ENCODE data around the gene AKNA. TPM values are rescaled to one million over a fixed set of nuclear protein-coding genes. Genes with fewer than 3 reads are reported as not detected.

Gene AKNA
- total and polyA plus RNA-seq, 2 of the 8 experiments (the other 6 are each of a cell fraction or from before 2014, with no cell fraction given) = 21.0 to 27.4 TPM

DNA sequence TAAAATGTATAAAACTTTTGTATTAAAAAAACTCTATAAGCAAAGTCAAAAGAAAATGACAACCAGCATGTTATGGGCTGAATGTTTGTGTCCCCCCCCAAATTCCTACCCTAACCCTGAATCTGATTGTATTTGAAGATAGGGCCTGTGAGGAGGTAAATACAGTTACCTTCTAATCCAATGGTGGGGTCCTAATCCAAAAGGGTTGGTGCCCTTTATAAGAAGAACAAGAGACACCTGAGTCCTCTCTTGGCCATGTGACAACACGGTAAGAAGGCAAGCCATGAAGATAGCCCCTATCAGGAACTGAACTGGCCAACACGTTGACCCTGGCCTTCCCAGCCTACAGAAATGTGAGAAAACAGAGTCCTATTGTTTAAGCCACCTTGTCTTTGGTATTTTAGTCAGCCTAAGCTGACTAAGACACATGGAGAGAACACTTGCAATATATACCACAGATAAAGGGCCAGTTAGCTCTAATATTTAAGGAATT lies 49.7 kb upstream of the AKNA start:
- H3K27me3 ChIP-seq (replicated peaks in 1 of 4; ENCODE audit: control insufficient read depth in 3 of 4, extremely low read depth in 1 of 4, insufficient read depth in 3 of 4, low read length in 3 of 4) = no peaks in the 10 kb centered on the region
- H3K4me3 ChIP-seq (ENCODE audit: extremely low read depth in 1 of 4, insufficient read depth in 2 of 4, low read depth in 3 of 4, low read length in 4 of 4) = no peak overlapping the region
- no peak overlapping the region for H3K9ac ChIP-seq (replicated peaks in 1 of 4; ENCODE audit: extremely low read depth in 1 of 4, low read depth in 3 of 4, low read length in 3 of 4)
- H2BK5ac ChIP-seq (ENCODE audit: low read depth, low read length) = no peak overlapping the region
- no peak overlapping the region for H3K56ac ChIP-seq (replicated peaks; ENCODE audit: insufficient read length, low read depth, low read length)
- H3K9me3 ChIP-seq (ENCODE audit: insufficient read depth in 2 of 2, low read depth in 1 of 2, low read length in 1 of 2) = no peaks in the 10 kb centered on the region
- no peak overlapping the region for H3K23ac ChIP-seq (ENCODE audit: insufficient read length)
- no peak overlapping the region for H3K4ac ChIP-seq (replicated peaks; ENCODE audit: insufficient read length, low read depth, low read length)
- H4K8ac ChIP-seq (ENCODE audit: extremely low read depth, insufficient read depth, low read length) = no peak overlapping the region
- no peaks in the 10 kb centered on the region for H3K79me1 ChIP-seq (ENCODE audit: low read depth, low read length)
- CTCF ChIA-PET (ENCODE audit: partially characterized antibody) = interaction anchor here (0.7 to 22.5 kb wide), 9 partner anchors 13 to 330 kb away, joined by 3 to 271 read pairs (median 4); partner anchors contain the start of genes TEX53 and WHRN
- H2BK15ac ChIP-seq (ENCODE audit: low read length) = no peak overlapping the region
- DNase-seq (ENCODE audit: low read depth in 1 of 2, low spot score in 2 of 2) (no peak), FAIRE-seq (no peak)
- WGBS, 2 experiments (ENCODE audit: extremely low coverage in 1 of 2, insufficient coverage in 1 of 2, insufficient read length in 1 of 2, insufficient replicate concordance in 2 of 2, low coverage in 1 of 2, low lambda C conversion rate in 2 of 2, missing lambda C conversion rate in 1 of 2) = 70% methylated on average over 2 of the region's 2 CpGs; no CpG with 5 or more reads in 1 of the 2 experiments
- no peaks in the 10 kb centered on the region for H3K36me3 ChIP-seq (ENCODE audit: control insufficient read depth in 2 of 4, insufficient read depth in 4 of 4, low read length in 3 of 4)
- H3K23me2 ChIP-seq (ENCODE audit: low read depth, low read length) = no peaks in the 10 kb centered on the region
- no peak overlapping the region for H3K4me2 ChIP-seq (ENCODE audit: insufficient read depth in 1 of 2, low read depth in 2 of 2, low read length in 2 of 2)
- no peak overlapping the region for H3K18ac ChIP-seq (ENCODE audit: extremely low read depth, low read length)
- H2AFZ ChIP-seq (ENCODE audit: low read length) = no peak overlapping the region
- no peak overlapping the region for H4K5ac ChIP-seq (ENCODE audit: insufficient read length, low read depth, low read length)
- no peak overlapping the region for H3K27ac ChIP-seq (ENCODE audit: low read depth, low read length)
- no peak overlapping the region for H2BK120ac ChIP-seq (replicated peaks; ENCODE audit: low read depth, low read length)
- no peaks in the 10 kb centered on the region for H3K79me2 ChIP-seq (ENCODE audit: control insufficient read depth in 1 of 2, insufficient read depth in 2 of 2, low read length in 2 of 2)
- H2BK12ac ChIP-seq (ENCODE audit: low read depth, low read length) = no peak overlapping the region
- no peak overlapping the region for H2AK5ac ChIP-seq (ENCODE audit: low read depth, low read length)
- POLR2A ChIA-PET (ENCODE audit: partially characterized antibody) = no interaction called here
- no peak overlapping the region for H4K91ac ChIP-seq (replicated peaks; ENCODE audit: insufficient read length, low read length)
- no peak overlapping the region for H2BK20ac ChIP-seq (ENCODE audit: low read length)
- H3K4me1 ChIP-seq (replicated peaks in 1 of 4; ENCODE audit: control insufficient read depth in 3 of 4, insufficient read depth in 4 of 4, low read length in 3 of 4) = peaks cover 0 to 4% (median 0%) of the 10 kb centered on the region in 4 experiments; a peak in 3 of 7 replicates
- no peak overlapping the region for H3K14ac ChIP-seq (ENCODE audit: insufficient read length)
- H4K20me1 ChIP-seq (replicated peaks in 1 of 2; ENCODE audit: control insufficient read depth in 1 of 2, insufficient read depth in 2 of 2, low read length in 2 of 2) = peaks cover 0 to 1% of the 10 kb centered on the region in 2 experiments
- no peak for TF ChIP-seq YY1 (IDR thresholded peaks at IDR 0.05; ENCODE audit: low read depth, low read length)
